Activated B cell treated with CpG ODN at 0.5 μM for 24 hours (primary cell): ENCODE results near the gene CCL22. TPM values are rescaled to one million over a fixed set of nuclear protein-coding genes. Genes with fewer than 3 reads are reported as not detected.

ENCODE experiments used
- ATAC-seq: fragments of 200-7000 bp; cut with Tn5 transposase; one replicate; pipeline ENCODE4 v1.10.0; 2021; ENCODE audit warnings: low read depth, mild to moderate bottlenecking, moderate library complexity
- CTCF ChIA-PET: fragments of 350-600 bp; sonication (Branson Sonifier 250); formaldehyde crosslinking; loops from one replicate; lab custom pipeline; 2021; ENCODE audit warnings: antibody characterized with exemption; lab: Charles Lee
- POLR2A ChIA-PET: fragments of 350-600 bp; sonication (Branson Sonifier 250); formaldehyde crosslinking; loops from one replicate; lab custom pipeline; 2021; ENCODE audit warnings: antibody characterized with exemption; lab: Charles Lee
- DNase-seq: peaks from one replicate; pipeline ENCODE4 v3.0.0; 2022
- H3K27ac Mint-ChIP-seq: one replicate; pipeline ENCODE4 v1.8.0; 2020; ENCODE audit warnings: mixed read lengths
- H3K27me3 Mint-ChIP-seq: one replicate; pipeline ENCODE4 v1.8.0; 2021; ENCODE audit warnings: mixed read lengths
- H3K36me3 Mint-ChIP-seq: one replicate; pipeline ENCODE4 v1.8.0; 2021; ENCODE audit warnings: low read depth, mixed read lengths
- H3K4me1 Mint-ChIP-seq: one replicate; pipeline ENCODE4 v1.8.0; 2021; ENCODE audit warnings: mixed read lengths
- H3K4me3 Mint-ChIP-seq: one replicate; pipeline ENCODE4 v1.8.0; 2020; ENCODE audit warnings: mild to moderate bottlenecking, mixed read lengths
- H3K9me3 Mint-ChIP-seq: one replicate; pipeline ENCODE4 v1.8.0; 2020; ENCODE audit warnings: mixed read lengths
- intact Hi-C: fragments of 100-400 bp; cut with micrococcal nuclease; formaldehyde crosslinking; loops from one replicate; pipeline ENCODE4 v1.15.1; 2024
- total RNA-seq: library from RNA; stranded (reverse); gene quantifications from 2 replicates; pipeline ENCODE4 v1.2.3, GENCODE V29; 2022
- TF ChIP-seq, protein P1 (sequence below): fragments of 200-600 bp; IDR thresholded peaks from one replicate; pipeline ENCODE4 v1.8.0; 2022; ENCODE audit warnings: antibody characterized with exemption, mild to moderate bottlenecking

CCL22 gene
- total RNA-seq, 1 donor from 2014 or later: 288 TPM

DNA sequence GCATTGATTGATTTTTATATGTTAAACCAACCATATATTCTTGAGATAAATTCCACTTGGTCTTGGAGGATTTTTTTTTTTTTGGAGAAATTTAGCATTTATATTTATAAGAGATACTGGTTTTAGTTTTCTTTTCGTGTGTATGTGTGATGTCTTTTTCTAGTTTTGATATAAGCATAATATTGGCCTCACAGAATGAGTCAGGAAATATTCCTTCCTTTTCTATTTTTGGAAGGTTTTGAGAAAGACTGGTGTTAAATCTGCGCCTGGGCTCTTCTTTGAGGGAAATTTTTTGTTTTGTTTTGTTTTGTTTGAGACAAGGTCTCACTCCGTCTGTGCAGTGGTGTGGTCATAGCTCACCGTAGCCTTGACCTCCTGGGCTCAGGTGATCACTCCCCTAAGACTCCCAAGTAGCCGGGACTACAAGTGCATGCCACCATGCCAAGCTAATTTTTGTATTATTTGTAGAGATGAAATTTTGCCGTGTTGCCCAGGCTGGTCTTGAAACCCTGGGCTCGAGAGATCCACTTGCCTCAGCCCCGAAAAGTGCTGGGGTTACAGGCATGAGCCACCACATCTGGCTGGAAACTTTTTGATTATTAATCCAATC is 28.8 kb upstream of the CCL22 start:
- Mint-ChIP-seq H3K27me3 (no peaks in the 10 kb centered on the region), H3K27ac (no peak overlapping the region), H3K36me3 (no peaks in the 10 kb centered on the region), H3K4me3 (no peak overlapping the region), H3K9me3 (peaks cover 7% of the 10 kb centered on the region), H3K4me1 (peaks cover 7% of the 10 kb centered on the region)
- TF ChIP-seq, protein P1, sequence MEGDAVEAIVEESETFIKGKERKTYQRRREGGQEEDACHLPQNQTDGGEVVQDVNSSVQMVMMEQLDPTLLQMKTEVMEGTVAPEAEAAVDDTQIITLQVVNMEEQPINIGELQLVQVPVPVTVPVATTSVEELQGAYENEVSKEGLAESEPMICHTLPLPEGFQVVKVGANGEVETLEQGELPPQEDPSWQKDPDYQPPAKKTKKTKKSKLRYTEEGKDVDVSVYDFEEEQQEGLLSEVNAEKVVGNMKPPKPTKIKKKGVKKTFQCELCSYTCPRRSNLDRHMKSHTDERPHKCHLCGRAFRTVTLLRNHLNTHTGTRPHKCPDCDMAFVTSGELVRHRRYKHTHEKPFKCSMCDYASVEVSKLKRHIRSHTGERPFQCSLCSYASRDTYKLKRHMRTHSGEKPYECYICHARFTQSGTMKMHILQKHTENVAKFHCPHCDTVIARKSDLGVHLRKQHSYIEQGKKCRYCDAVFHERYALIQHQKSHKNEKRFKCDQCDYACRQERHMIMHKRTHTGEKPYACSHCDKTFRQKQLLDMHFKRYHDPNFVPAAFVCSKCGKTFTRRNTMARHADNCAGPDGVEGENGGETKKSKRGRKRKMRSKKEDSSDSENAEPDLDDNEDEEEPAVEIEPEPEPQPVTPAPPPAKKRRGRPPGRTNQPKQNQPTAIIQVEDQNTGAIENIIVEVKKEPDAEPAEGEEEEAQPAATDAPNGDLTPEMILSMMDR: no peak
- DNase-seq: no peak
- ChIA-PET CTCF (no interaction called here), POLR2A (no interaction called here)
- ATAC-seq: no peak
- intact Hi-C loops: no loop called here

DNA sequence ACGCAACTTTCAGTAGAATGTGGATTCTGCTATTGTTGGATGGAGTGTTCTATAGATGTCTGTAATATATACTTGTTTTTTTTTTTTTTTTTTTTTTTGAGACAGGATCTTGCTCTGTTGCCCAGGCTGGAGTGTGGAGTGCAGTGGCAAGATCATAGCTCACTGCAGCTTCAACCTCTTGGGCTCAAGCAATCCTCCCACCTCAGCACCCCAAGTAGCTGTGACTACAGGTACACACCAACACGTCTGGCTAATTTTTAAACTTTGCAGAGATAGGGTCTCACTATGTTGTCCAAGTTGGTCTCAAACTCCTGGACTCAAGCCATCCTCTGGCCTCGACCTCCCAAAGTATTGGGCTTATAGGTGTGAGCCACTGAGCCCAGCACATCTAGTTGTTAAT is 27.2 kb upstream of the CCL22 start:
- TF ChIP-seq, protein P1: no peak
- Mint-ChIP-seq H3K36me3 (no peaks in the 10 kb centered on the region), H3K9me3 (peaks cover 7% of the 10 kb centered on the region), H3K4me1 (no peaks in the 10 kb centered on the region), H3K27me3 (no peaks in the 10 kb centered on the region), H3K4me3 (no peak overlapping the region), H3K27ac (no peak overlapping the region)
- ATAC-seq: no peak
- POLR2A ChIA-PET: no interaction called here
- intact Hi-C loops: no loop called here
- DNase-seq: no peak
- CTCF ChIA-PET: no interaction called here

DNA sequence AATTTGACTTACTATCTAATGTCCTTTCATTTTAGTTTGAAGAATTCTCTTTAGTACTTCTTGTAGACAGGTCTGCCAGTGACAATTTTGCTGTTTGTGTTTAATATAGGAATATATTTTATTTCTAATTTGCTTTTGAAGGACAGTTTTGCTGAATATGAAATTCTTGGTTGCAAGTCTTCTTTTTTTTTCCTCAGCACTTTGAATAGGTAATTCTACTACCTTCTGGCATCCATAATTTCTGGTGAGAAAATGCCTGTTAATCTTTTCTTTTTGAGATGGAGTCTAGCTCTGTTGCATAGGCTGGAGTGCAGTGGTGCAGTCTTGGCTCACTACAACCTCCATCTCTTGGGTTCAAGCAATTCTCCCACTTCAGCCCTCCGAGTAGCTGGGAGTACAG is 25.2 kb upstream of the CCL22 start:
- CTCF ChIA-PET: no interaction called here
- POLR2A ChIA-PET: no interaction called here
- Mint-ChIP-seq H3K27me3 (no peaks in the 10 kb centered on the region), H3K4me3 (no peak overlapping the region), H3K36me3 (no peaks in the 10 kb centered on the region), H3K4me1 (no peaks in the 10 kb centered on the region), H3K27ac (no peak overlapping the region), H3K9me3 (peaks cover 7% of the 10 kb centered on the region)
- intact Hi-C loops: no loop called here
- ATAC-seq: no peak
- no peak for DNase-seq
- TF ChIP-seq, protein P1: no peak

DNA sequence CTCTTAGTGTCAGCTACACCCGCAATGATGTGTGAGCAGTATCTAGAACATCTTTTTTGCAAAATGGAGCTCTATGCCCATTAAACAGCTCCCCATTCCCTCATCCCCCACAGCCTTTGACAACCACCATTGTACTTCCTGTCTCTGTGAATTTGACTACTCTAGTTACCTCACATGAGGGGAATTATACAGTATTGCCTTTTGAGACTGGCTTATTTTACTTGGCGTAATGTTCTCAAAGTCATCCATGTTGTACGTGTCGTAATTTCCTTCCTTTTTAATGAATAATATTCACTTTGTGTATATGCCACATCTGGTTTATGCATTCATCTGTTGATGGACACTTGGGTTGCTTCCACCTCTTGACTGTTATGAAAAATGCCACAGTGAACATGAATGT is 23.2 kb upstream of the CCL22 start:
- POLR2A ChIA-PET: no interaction called here
- no peak overlapping the region for H3K27ac Mint-ChIP-seq
- no peak for ATAC-seq
- H3K9me3 Mint-ChIP-seq: peaks cover 7% of the 10 kb centered on the region
- peaks cover 17% of the 10 kb centered on the region for H3K4me1 Mint-ChIP-seq
- H3K27me3 Mint-ChIP-seq: no peaks in the 10 kb centered on the region
- TF ChIP-seq, protein P1: no peak
- H3K36me3 Mint-ChIP-seq: no peaks in the 10 kb centered on the region
- H3K4me3 Mint-ChIP-seq: no peak overlapping the region
- intact Hi-C loops: no loop called here
- DNase-seq: no peak
- CTCF ChIA-PET: no interaction called here

DNA sequence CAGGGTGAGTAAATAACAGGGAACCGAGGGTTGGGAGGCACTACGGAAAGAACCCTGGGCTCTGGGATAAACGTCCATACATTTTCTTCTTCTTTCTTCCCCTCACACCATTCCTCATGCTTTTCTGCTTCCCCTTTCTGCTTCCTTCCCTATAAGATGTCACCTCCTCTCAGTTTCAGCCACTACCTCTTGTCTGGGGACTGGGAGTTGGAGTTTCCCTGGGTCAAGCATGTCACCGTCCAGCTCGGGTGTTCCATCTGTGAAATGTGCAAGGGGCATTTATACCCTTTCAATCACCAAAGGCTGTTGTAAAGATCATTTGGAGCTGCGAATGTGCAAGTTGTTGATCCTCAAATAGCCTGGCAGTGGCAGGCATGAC is 17.5 kb upstream of the CCL22 start:
- H3K4me1 Mint-ChIP-seq: peaks cover 49% of the 10 kb centered on the region
- TF ChIP-seq, protein P1: no peak
- ChIA-PET CTCF (interaction anchor here (1.8 kb wide), 1 partner anchor 75 kb away, joined by 4 read pairs; no protein-coding TSS in a partner anchor), POLR2A (interaction anchor here (0.8 to 3.6 kb wide), 2 partner anchors 8 to 72 kb away, joined by 3 to 20 read pairs; no protein-coding TSS in a partner anchor)
- peak overlapping the region; percentile 76 for H3K27ac Mint-ChIP-seq
- intact Hi-C loops: no loop called here
- peaks cover 9% of the 10 kb centered on the region for H3K27me3 Mint-ChIP-seq
- ATAC-seq (peak; percentile 13), DNase-seq (no peak)
- no peaks in the 10 kb centered on the region for H3K36me3 Mint-ChIP-seq
- H3K4me3 Mint-ChIP-seq: peak overlapping the region; percentile 67
- no peaks in the 10 kb centered on the region for H3K9me3 Mint-ChIP-seq
